ENCODE results near the gene OR6N1.

OR6N1 gene

GRCh38 chr1:158798531-158798930, 26.5 kb upstream of the OR6N1 start:
- Histone ChIP-seq H3K4me3 (ENCODE audit: low read length, poor library complexity, severe bottlenecking) (no peak overlapping the region), H3K79me2 (ENCODE audit: insufficient read depth, low read length) (no peaks in the 10 kb centered on the region), H3K9me3 (ENCODE audit: insufficient read depth, low read depth, low read length) (no peaks in the 10 kb centered on the region), H3K4me2 (ENCODE audit: low read depth, low read length, poor library complexity, severe bottlenecking) (no peak overlapping the region), H3K4me1 (ENCODE audit: insufficient read depth, low read length, poor library complexity, severe bottlenecking) (no peaks in the 10 kb centered on the region), H3F3A (ENCODE audit: low read depth) (no peaks in the 10 kb centered on the region), H3K36me3 (ENCODE audit: insufficient read depth, low read length) (no peaks in the 10 kb centered on the region), H2AFZ (ENCODE audit: low read length) (no peak overlapping the region), H4K20me1 (ENCODE audit: insufficient read depth, low read length, poor library complexity, severe bottlenecking) (no peaks in the 10 kb centered on the region), H3K9ac (ENCODE audit: low read depth, low read length, poor library complexity, severe bottlenecking) (no peak overlapping the region), H3K27me3 (ENCODE audit: insufficient read depth, low read length, poor library complexity, severe bottlenecking) (no peaks in the 10 kb centered on the region), H3K9me2 (replicated peaks; ENCODE audit: low read depth, low read length) (no peaks in the 10 kb centered on the region)
- TF ChIP-seq EZH2phosphoT487 (IDR thresholded peaks at IDR 0.05; ENCODE audit: borderline replicate concordance) (no peak), CTCF (conservative IDR thresholded peaks at IDR 0.05; ENCODE audit: low read length) (peak; percentile 37)

- no peak overlapping the region for H2AFZ ChIP-seq (ENCODE audit: low read length)
- no peaks in the 10 kb centered on the region for H3K4me1 ChIP-seq (ENCODE audit: insufficient read depth, low read length, poor library complexity, severe bottlenecking)
- no peak overlapping the region for H3K9ac ChIP-seq (ENCODE audit: low read depth, low read length, poor library complexity, severe bottlenecking)
- H3F3A ChIP-seq (ENCODE audit: low read depth), result no peaks in the 10 kb centered on the region
- H3K4me3 ChIP-seq (ENCODE audit: low read length, poor library complexity, severe bottlenecking), result no peak overlapping the region
- H3K79me2 ChIP-seq (ENCODE audit: insufficient read depth, low read length), result no peaks in the 10 kb centered on the region
- no peaks in the 10 kb centered on the region for H3K9me2 ChIP-seq (replicated peaks; ENCODE audit: low read depth, low read length)
- H3K4me2 ChIP-seq (ENCODE audit: low read depth, low read length, poor library complexity, severe bottlenecking), result no peak overlapping the region
- no peaks in the 10 kb centered on the region for H3K9me3 ChIP-seq (ENCODE audit: insufficient read depth, low read depth, low read length)
- H3K36me3 ChIP-seq (ENCODE audit: insufficient read depth, low read length), result no peaks in the 10 kb centered on the region
- no peak for TF ChIP-seq EZH2phosphoT487 (IDR thresholded peaks at IDR 0.05; ENCODE audit: borderline replicate concordance)
- no peak for TF ChIP-seq CTCF (conservative IDR thresholded peaks at IDR 0.05; ENCODE audit: low read length)
- H3K27me3 ChIP-seq (ENCODE audit: insufficient read depth, low read length, poor library complexity, severe bottlenecking), result no peaks in the 10 kb centered on the region
- H4K20me1 ChIP-seq (ENCODE audit: insufficient read depth, low read length, poor library complexity, severe bottlenecking), result no peaks in the 10 kb centered on the region
Observed at GRCh38 chr1:158794247-158794646, 22.3 kb upstream of the OR6N1 start.

DNA sequence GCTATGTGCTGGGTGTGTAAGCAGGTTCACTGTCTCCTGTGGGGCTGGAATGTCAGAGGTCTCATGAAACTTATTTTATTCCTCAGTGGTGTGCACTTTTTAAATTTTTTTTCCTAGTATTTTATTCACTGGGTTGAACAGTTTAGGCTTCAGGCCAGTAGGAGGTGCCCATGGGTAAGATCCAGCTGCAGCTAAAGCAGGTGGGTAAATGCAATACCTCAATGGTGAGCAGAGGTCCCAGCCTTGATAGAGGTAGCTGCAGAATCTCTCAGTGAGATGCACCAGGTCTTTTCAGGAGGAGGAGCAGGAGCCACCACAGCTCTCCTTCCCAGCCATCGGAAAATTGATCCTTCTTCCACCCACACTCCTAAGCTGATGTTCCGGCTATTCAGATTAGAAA, 21.6 kb upstream of the OR6N1 start:
- no peak overlapping the region for H2AFZ ChIP-seq (ENCODE audit: low read length)

More for the DNA sequence above, 21.6 kb upstream of the OR6N1 start:
- Histone ChIP-seq H3F3A (ENCODE audit: low read depth) (no peaks in the 10 kb centered on the region), H3K9me3 (ENCODE audit: insufficient read depth, low read depth, low read length) (no peaks in the 10 kb centered on the region), H3K9ac (ENCODE audit: low read depth, low read length, poor library complexity, severe bottlenecking) (no peak overlapping the region), H4K20me1 (ENCODE audit: insufficient read depth, low read length, poor library complexity, severe bottlenecking) (no peaks in the 10 kb centered on the region), H3K9me2 (replicated peaks; ENCODE audit: low read depth, low read length) (no peaks in the 10 kb centered on the region), H3K4me3 (ENCODE audit: low read length, poor library complexity, severe bottlenecking) (no peak overlapping the region), H3K36me3 (ENCODE audit: insufficient read depth, low read length) (no peaks in the 10 kb centered on the region), H3K79me2 (ENCODE audit: insufficient read depth, low read length) (no peaks in the 10 kb centered on the region), H3K4me1 (ENCODE audit: insufficient read depth, low read length, poor library complexity, severe bottlenecking) (no peaks in the 10 kb centered on the region), H3K27me3 (ENCODE audit: insufficient read depth, low read length, poor library complexity, severe bottlenecking) (no peaks in the 10 kb centered on the region), H3K4me2 (ENCODE audit: low read depth, low read length, poor library complexity, severe bottlenecking) (no peak overlapping the region)
- TF ChIP-seq CTCF (conservative IDR thresholded peaks at IDR 0.05; ENCODE audit: low read length) (peak; percentile 71), EZH2phosphoT487 (IDR thresholded peaks at IDR 0.05; ENCODE audit: borderline replicate concordance) (no peak)

Data from Loucy (cell line).